K562 (cell line): ENCODE measurements around the gene SH3BGRL3. TPM values are rescaled to one million over a fixed set of nuclear protein-coding genes. Genes with fewer than 3 reads are reported as not detected.
A peak's percentile ranks its signal among the peaks of the same experiment; 100 is the strongest.

Source experiments
- DIDO1 ChIP-seq: fragments of 450-650 bp; IDR thresholded peaks from 2 replicates; pipeline ENCODE4 v1.6.1; 2016; ENCODE audit warnings: low read depth, missing biosample characterization, missing genetic modification characterization
- E2F3 ChIP-seq: fragments of 250-450 bp; sonication (Bioruptor Pico); IDR thresholded peaks from 2 replicates; pipeline ENCODE4 v1.4.0; 2020; ENCODE audit warnings: mild to moderate bottlenecking
- FOXK1 ChIP-seq: sonication (generic); formaldehyde crosslinking; IDR thresholded peaks from 2 replicates; pipeline ENCODE4 v1.8.0; 2022; ENCODE audit warnings: missing genetic modification reagents, mild to moderate bottlenecking, borderline replicate concordance
- HDAC1 ChIP-seq, 2 experiments: fragments of 450-650 bp; IDR thresholded peaks; 2 replicates each; pipeline ENCODE4 v1.6.1; 2016 to 2017; ENCODE audit warnings: inconsistent platforms in 1 of 2, mild to moderate bottlenecking in 1 of 2, moderate library complexity in 1 of 2
- NFE2L1 ChIP-seq: fragments of 450-650 bp; IDR thresholded peaks from 2 replicates; pipeline ENCODE4 v1.6.1; 2016; ENCODE audit warnings: missing genetic modification characterization, low read depth, mild to moderate bottlenecking, missing compliant biosample characterization, moderate library complexity, borderline replicate concordance
- PHF8 ChIP-seq: fragments of 200-600 bp; sonication (generic); IDR thresholded peaks from 2 replicates; pipeline ENCODE4 v1.6.1; 2012; ENCODE audit warnings: mixed run types, mild to moderate bottlenecking, inconsistent platforms, low read length, moderate library complexity, borderline replicate concordance
- RAD21 ChIP-seq, 2 experiments: fragments of 250-450 bp in 1 of 2; fragments of 450-650 bp in 1 of 2; sonication (Bioruptor Pico) in 1 of 2; formaldehyde crosslinking in 1 of 2; IDR thresholded peaks in 1 of 2; conservative IDR thresholded peaks in 1 of 2; 2 replicates each; pipeline versions ENCODE4 v1.4.0 to v1.8.0; 2020 to 2022; ENCODE audit warnings: mild to moderate bottlenecking in 2 of 2, moderate library complexity in 1 of 2
- RNF2 ChIP-seq: sonication (generic); IDR thresholded peaks from 2 replicates; pipeline ENCODE4 v1.6.1; 2016
- SMARCA4 ChIP-seq: fragments of 450-650 bp; IDR thresholded peaks from 2 replicates; pipeline ENCODE4 v1.6.1; 2016
- STAG1 ChIP-seq: sonication (generic); formaldehyde crosslinking; IDR thresholded peaks from 2 replicates; pipeline ENCODE4 v1.5.0; 2020; ENCODE audit warnings: missing genetic modification reagents, borderline replicate concordance
- TAF1 ChIP-seq: IDR thresholded peaks from 2 replicates; pipeline ENCODE4 v1.6.1; 2011; ENCODE audit warnings: mild to moderate bottlenecking, low read length, moderate library complexity; ENCODE audit not compliant: insufficient read depth, control insufficient read depth, severe bottlenecking; ENCODE audit errors: extremely low read depth
- ZNF12 ChIP-seq: sonication (generic); formaldehyde crosslinking; IDR thresholded peaks from 2 replicates; pipeline ENCODE4 v1.4.0; 2020; ENCODE audit warnings: mild to moderate bottlenecking, missing genetic modification reagents
- ZNF76 ChIP-seq: fragments of 250-450 bp; sonication (Bioruptor Pico); IDR thresholded peaks from 2 replicates; pipeline ENCODE4 v1.4.0; 2020; ENCODE audit warnings: mild to moderate bottlenecking, moderate library complexity, borderline replicate concordance
- polyA plus RNA-seq, 8 experiments: library from polyadenylated mRNA; depleted of rRNA in 4 of 8; stranded (reverse) in 5 of 8; unstranded in 3 of 8; fragments of >200 nt; fragmentation: Nextera tagmentation in 2 of 8; fragmentation: Illumina TruSeq in 1 of 8; extraction: Ambion mirVana in 2 of 8; extraction: Trizol in 1 of 8; gene quantifications; 2 replicates each; pipeline versions ENCODE4 v1.2.1 to v1.2.3, GENCODE V29; 2011 to 2014; ENCODE audit warnings: inconsistent platforms in 1 of 8, missing spikeins in 1 of 8
- total RNA-seq, 7 experiments: library from RNA; depleted of rRNA in 6 of 7; stranded (reverse); fragments of >200 nt in 6 of 7; fragmentation: Illumina TruSeq in 2 of 7; extraction: Trizol in 2 of 7; gene quantifications; 2 replicates each; pipeline versions ENCODE4 v1.2.1 to v1.2.3, GENCODE V29; 2011 to 2021; ENCODE audit warnings: low replicate concordance in 1 of 7
- TF ChIP-seq, protein P1 (sequence below): sonication (generic); formaldehyde crosslinking; IDR thresholded peaks from 2 replicates; pipeline ENCODE4 v1.9.0; 2022; ENCODE audit warnings: mild to moderate bottlenecking, missing genetic modification reagents
- TF ChIP-seq, protein P2 (sequence below), 3 experiments: IDR thresholded peaks in 2 of 3; conservative IDR thresholded peaks in 1 of 3; 2 replicates each; pipeline ENCODE4 v1.5.1; 2011 to 2012; ENCODE audit warnings: low read length in 3 of 3, mild to moderate bottlenecking in 3 of 3, control low read depth in 2 of 3, improper control_type of control experiment in 1 of 3, inconsistent platforms in 1 of 3, low read depth in 1 of 3, mixed read lengths in 1 of 3, moderate library complexity in 1 of 3; ENCODE audit not compliant: insufficient read depth in 2 of 3
- TF ChIP-seq, protein P3 (sequence below): sonication (generic); formaldehyde crosslinking; IDR thresholded peaks from 2 replicates; pipeline ENCODE4 v1.8.0; 2022; ENCODE audit warnings: missing genetic modification reagents, mild to moderate bottlenecking, moderate library complexity, borderline replicate concordance
- TF ChIP-seq, protein P4 (sequence below), 2 experiments: fragments of 450-650 bp; IDR thresholded peaks; 2 replicates each; pipeline ENCODE4 v1.6.1; 2018; ENCODE audit warnings: mild to moderate bottlenecking in 2 of 2, low read depth in 1 of 2; ENCODE audit not compliant: partially characterized antibody in 2 of 2
- TF ChIP-seq, protein P5 (sequence below): sonication (generic); formaldehyde crosslinking; IDR thresholded peaks from 2 replicates; pipeline ENCODE4 v1.9.0; 2022; ENCODE audit warnings: mild to moderate bottlenecking, missing genetic modification reagents

Gene SH3BGRL3
- total and polyA plus RNA-seq, 9 of the 15 experiments (the other 6 are each of a cell fraction or from before 2014, with no cell fraction given): 30.3 to 140 (median 54.2) TPM

DNA sequence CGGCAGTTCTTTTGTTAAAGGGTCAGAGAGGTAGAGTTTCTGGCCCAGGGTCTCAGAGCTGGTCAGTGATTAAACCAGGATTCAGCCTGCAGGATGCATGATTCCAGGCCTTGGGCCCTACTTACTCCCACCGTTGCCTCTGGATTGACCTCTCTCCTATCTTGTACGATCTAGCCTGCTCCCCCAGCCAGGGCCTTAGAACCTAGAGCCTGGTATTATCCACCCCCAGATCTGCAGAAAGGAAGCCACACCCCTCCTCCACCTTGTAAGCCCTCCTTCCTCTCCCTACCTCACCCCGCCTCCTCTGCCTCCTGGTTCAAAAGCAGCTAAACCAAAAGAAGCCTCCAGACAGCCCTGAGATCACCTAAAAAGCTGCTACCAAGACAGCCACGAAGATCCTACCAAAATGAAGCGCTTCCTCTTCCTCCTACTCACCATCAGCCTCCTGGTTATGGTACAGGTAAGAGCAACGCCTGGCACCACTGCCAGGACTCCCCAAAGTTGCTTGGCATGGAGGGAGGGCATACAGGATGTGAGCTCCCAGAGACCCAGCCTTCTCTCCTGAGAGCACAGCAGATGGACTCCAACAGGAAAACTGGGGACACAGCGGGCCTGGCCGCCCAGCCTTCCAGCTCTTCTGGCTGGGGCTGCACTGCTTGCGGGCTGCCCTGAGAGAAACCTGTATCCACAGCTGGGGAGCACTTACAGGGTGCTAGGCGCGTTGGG lies 37.9 kb downstream of the SH3BGRL3 start, which contains the start of gene CD52 (continued):
- TF ChIP-seq, protein P1, sequence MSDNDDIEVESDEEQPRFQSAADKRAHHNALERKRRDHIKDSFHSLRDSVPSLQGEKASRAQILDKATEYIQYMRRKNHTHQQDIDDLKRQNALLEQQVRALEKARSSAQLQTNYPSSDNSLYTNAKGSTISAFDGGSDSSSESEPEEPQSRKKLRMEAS (CRISPR knock-in tag): no peak; the same call in 1 of the 2 replicates
- TF ChIP-seq SMARCA4: 0 out of 2 replicates have a peak, but pooled peaks have one; percentile 24
- TF ChIP-seq STAG1 (CRISPR knock-in tag): no peak
- TF ChIP-seq, protein P2, sequence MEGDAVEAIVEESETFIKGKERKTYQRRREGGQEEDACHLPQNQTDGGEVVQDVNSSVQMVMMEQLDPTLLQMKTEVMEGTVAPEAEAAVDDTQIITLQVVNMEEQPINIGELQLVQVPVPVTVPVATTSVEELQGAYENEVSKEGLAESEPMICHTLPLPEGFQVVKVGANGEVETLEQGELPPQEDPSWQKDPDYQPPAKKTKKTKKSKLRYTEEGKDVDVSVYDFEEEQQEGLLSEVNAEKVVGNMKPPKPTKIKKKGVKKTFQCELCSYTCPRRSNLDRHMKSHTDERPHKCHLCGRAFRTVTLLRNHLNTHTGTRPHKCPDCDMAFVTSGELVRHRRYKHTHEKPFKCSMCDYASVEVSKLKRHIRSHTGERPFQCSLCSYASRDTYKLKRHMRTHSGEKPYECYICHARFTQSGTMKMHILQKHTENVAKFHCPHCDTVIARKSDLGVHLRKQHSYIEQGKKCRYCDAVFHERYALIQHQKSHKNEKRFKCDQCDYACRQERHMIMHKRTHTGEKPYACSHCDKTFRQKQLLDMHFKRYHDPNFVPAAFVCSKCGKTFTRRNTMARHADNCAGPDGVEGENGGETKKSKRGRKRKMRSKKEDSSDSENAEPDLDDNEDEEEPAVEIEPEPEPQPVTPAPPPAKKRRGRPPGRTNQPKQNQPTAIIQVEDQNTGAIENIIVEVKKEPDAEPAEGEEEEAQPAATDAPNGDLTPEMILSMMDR (IDR thresholded peaks at IDR 0.05 in 2 of 3, conservative IDR thresholded peaks at IDR 0.05 in 1 of 3; ENCODE audit: insufficient read depth in 2 of 3, low read depth in 1 of 3, low read length in 3 of 3): no peak
- TF ChIP-seq, protein P3, sequence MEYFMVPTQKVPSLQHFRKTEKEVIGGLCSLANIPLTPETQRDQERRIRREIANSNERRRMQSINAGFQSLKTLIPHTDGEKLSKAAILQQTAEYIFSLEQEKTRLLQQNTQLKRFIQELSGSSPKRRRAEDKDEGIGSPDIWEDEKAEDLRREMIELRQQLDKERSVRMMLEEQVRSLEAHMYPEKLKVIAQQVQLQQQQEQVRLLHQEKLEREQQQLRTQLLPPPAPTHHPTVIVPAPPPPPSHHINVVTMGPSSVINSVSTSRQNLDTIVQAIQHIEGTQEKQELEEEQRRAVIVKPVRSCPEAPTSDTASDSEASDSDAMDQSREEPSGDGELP (CRISPR knock-in tag): peak; percentile 30; the same call in 1 of the 2 replicates
- TF ChIP-seq ZNF12: no peak; the same call in 1 of the 2 replicates
- no peak for TF ChIP-seq FOXK1 (CRISPR knock-in tag)
- 0 out of 4 replicates have a peak, but pooled peaks of 1 of the 2 experiments have one; percentile 8 for TF ChIP-seq RAD21 (CRISPR knock-in tag; conservative IDR thresholded peaks at IDR 0.05 in 1 of 2, IDR thresholded peaks at IDR 0.05 in 1 of 2)
- TF ChIP-seq ZNF76: no peak
- peak in 1 of 2 experiments; percentile 34; a peak in 2 of 4 replicates for TF ChIP-seq HDAC1 (IDR thresholded peaks at IDR 0.05)
- no peak for TF ChIP-seq NFE2L1
- no peak for TF ChIP-seq TAF1
- TF ChIP-seq DIDO1 (tag): no peak
- peak; percentile 30; the same call in 1 of the 2 replicates for TF ChIP-seq E2F3 (CRISPR knock-in tag)
- TF ChIP-seq, protein P4, sequence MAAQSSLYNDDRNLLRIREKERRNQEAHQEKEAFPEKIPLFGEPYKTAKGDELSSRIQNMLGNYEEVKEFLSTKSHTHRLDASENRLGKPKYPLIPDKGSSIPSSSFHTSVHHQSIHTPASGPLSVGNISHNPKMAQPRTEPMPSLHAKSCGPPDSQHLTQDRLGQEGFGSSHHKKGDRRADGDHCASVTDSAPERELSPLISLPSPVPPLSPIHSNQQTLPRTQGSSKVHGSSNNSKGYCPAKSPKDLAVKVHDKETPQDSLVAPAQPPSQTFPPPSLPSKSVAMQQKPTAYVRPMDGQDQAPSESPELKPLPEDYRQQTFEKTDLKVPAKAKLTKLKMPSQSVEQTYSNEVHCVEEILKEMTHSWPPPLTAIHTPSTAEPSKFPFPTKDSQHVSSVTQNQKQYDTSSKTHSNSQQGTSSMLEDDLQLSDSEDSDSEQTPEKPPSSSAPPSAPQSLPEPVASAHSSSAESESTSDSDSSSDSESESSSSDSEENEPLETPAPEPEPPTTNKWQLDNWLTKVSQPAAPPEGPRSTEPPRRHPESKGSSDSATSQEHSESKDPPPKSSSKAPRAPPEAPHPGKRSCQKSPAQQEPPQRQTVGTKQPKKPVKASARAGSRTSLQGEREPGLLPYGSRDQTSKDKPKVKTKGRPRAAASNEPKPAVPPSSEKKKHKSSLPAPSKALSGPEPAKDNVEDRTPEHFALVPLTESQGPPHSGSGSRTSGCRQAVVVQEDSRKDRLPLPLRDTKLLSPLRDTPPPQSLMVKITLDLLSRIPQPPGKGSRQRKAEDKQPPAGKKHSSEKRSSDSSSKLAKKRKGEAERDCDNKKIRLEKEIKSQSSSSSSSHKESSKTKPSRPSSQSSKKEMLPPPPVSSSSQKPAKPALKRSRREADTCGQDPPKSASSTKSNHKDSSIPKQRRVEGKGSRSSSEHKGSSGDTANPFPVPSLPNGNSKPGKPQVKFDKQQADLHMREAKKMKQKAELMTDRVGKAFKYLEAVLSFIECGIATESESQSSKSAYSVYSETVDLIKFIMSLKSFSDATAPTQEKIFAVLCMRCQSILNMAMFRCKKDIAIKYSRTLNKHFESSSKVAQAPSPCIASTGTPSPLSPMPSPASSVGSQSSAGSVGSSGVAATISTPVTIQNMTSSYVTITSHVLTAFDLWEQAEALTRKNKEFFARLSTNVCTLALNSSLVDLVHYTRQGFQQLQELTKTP (IDR thresholded peaks at IDR 0.05; ENCODE audit: low read depth in 1 of 2, partially characterized antibody in 2 of 2): peak in 1 of 2 experiments; percentile 23
- peak; percentile 28; the same call in 1 of the 2 replicates for TF ChIP-seq PHF8
- TF ChIP-seq, protein P5, sequence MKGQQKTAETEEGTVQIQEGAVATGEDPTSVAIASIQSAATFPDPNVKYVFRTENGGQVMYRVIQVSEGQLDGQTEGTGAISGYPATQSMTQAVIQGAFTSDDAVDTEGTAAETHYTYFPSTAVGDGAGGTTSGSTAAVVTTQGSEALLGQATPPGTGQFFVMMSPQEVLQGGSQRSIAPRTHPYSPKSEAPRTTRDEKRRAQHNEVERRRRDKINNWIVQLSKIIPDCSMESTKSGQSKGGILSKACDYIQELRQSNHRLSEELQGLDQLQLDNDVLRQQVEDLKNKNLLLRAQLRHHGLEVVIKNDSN (CRISPR knock-in tag): no peak
- peak; percentile 29; the same call in 1 of the 2 replicates for TF ChIP-seq RNF2
